Stimulated activated CD8-positive, alpha-beta memory T cell treated with anti-CD3 and anti-CD28 coated beads, Interleukin-2, amount 100 ng/mL, for 1 hour (primary cell): ENCODE data around the gene NME4.
"Not testable (repeated sequence)": the region's sequence is repeated elsewhere in the genome, so short reads cannot be mapped to it uniquely, and the experiment has no call there.

Experiments used
- DNase-seq, 2 donors: peaks; one replicate each; pipeline ENCODE4 v3.0.0-alpha.2; 2020; ENCODE audit warnings: low read depth in 2 of 2

Gene NME4

DNA sequence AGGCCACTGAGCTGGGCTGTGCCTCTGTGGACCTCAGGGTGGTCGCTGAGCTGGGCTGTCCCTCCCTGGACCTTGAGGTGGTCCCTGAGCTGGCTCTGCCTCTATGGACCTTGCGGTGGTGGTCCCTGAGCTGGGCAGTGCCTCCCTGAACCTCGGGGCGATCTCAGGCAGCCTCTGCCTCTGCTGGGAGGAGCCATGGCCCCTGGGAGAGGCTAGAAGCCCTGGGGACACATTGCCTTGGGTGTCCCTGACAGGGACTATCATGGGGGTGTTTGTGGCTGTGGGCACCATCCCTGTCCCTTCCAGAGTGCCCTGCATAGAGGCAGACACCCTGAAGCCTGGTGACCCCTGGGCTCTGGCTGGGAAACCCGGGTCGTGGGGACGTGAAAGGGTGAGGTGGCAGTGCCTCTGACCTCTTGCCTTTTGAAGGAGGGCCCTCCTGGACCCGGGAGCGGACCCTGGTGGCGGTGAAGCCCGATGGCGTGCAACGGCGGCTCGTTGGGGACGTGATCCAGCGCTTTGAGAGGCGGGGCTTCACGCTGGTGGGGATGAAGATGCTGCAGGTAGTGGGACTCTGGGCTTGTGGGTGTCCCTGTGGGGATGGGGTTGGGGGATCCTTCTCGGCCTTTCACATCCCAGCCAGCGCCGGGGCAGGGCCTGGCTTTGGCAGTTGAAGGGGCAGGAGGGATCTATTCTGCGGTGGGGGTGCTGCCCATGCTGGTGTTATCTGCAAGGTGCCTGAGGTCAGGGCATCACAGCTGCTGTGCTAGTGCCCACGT, 1.8 kb downstream of the NME4 start:
- DNase-seq = no peak

DNA sequence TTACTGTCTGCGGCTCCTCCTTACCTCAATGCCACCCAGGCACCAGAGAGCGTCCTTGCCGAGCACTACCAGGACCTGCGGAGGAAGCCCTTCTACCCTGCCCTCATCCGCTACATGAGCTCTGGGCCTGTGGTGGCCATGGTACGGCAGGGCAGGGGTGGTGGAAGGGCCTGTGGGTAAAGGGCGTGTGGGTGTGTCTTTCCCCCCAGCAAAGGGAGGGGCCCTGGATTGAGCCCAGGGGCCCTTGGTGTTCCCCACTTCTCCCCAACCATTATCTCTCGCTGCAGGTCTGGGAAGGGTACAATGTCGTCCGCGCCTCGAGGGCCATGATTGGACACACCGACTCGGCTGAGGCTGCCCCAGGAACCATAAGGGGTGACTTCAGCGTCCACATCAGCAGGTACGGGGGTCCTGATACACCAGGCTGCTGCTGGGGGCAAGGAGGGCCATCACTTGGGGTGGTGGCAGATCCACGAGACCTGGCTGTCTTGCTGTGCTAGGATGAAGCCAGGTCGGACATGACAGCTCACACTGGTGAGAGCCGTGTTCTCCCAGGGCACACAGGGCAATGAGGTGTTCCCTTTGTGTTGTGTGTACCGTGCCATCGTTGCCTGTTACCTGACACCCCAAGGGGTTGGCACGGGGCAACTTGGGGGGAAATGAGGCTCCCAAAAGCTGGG, 2.5 kb downstream of the NME4 start:
- no peak for DNase-seq

DNA sequence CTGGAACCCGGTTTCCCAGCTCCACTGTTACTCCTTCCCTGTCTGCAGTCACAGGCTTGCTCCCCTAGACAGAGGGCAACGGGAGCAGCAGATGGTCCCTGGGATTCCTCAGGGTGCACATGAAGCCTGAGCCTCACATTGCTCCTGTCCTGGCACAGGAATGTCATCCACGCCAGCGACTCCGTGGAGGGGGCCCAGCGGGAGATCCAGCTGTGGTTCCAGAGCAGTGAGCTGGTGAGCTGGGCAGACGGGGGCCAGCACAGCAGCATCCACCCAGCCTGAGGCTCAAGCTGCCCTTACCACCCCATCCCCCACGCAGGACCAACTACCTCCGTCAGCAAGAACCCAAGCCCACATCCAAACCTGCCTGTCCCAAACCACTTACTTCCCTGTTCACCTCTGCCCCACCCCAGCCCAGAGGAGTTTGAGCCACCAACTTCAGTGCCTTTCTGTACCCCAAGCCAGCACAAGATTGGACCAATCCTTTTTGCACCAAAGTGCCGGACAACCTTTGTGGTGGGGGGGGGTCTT, 3.1 kb downstream of the NME4 start:
- no peak for DNase-seq

DNA sequence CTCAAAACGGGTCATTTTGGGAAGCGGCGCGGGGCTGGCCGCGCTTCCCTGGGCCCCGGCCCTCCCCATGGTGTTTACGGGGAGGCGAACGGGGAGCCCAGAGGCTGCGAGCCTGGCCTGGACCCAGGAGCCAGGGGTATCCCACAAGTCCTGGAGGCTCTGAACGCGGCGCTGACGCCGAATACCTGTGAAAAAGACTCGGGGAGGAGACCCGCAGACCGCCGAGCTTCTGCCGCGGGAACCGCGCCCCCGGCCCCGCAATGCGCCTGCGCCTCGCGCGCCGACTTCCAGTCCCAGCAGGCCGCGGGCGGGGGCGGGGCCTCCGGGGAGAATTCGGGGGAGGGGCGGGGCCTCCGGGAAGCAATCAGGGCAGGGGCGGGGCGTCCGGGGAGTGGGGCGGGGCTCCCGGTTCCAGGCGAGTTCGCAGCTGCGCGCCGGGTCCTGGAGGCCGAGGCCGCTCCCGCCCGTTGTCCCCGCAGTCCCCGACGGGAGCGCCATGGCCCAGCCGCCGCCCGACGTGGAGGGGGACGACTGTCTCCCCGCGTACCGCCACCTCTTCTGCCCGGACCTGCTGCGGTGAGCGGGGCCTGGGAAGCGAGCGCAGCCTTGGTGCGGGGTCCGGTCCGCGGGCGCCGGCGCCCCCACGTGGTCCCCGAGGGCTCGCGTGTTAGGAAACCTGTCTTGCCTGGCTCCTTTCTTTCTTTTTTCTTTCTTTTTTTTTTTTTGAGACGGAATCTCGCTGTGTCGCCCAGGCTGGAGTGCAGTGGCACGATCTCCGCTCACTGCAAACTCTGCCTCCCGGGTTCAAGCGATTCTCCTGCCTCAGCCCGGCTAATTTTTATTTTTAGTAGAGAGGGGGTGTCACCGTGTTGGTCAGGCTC, 4.7 kb downstream of the NME4 start, which contains the start of gene DECR2:
TSS of gene DECR2 (plus strand) at position 418 of the 881 bp plus-strand sequence. CDS start at position 497, 79 bp downstream.
- DNase-seq = peak; percentile 99

DNA sequence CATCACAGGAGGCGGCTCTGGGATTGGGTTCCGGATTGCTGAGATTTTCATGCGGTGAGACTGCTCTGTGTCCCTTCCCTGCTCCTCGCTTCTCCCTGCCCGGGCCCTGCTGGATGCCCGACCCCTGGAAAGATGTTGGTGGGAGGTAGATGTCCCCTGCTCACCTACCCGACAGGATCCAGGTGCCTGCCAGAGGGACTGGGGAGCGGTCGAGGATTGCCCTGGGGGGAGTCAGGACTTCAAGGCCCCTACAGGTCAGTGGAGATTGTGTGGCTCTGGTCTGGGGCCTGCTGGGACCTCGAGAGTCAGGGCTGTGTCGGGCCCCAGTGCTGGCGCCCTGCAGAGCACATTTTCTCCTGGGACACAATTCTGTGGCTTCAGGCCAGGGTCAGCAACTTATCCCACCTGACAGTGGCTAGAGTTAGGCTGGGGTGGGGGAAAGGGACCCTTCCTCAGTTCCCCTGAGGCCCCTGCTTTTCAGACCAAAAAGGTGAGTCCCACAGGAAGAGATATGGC, 8.0 kb downstream of the NME4 start:
- no peak for DNase-seq

DNA sequence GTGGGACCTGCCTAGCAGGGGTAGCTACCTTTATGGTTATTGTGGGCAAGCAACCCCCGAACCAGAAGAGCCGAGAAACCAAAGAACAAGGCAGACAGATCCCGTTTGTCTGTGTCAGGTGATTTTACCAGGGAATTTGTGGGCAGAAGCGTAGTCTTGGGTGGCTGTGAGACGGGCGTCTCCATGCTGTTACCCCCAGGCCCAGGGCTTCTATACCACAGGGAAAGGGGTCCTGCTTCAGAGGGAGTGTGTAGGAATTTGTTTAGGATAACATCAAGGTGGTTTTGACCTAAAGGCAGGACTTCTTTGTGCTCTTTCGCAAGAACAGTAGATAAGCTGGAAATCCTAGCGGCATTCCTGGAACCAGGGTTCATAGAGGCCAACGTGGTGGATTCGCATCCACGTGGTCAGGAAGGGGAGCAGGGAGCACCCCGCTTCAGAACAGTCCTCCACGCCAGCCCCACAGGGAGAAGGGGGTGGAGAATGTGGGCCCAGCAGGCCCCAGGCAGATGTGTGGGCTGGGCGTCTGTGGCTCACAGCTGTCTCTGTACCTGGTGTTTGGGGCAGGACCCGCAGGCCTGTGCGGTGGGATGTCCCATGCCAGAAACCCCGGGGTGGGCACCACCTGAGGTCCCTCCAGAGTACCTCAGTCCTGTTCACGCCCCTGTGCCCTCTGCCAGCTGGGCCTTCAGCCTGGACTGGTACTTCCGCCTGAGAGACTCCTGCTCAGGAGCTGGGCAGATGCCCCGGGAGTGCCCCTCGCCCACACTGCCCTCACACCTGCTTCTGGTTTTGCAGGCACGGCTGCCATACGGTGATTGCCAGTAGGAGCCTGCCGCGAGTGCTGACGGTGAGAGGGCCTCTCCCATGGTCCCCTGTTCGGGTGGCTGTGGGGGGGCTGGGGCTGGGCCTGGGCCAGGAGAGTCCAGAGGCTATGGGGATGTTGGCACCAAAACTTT, 8.8 kb downstream of the NME4 start:
- DNase-seq = no peak

DNA sequence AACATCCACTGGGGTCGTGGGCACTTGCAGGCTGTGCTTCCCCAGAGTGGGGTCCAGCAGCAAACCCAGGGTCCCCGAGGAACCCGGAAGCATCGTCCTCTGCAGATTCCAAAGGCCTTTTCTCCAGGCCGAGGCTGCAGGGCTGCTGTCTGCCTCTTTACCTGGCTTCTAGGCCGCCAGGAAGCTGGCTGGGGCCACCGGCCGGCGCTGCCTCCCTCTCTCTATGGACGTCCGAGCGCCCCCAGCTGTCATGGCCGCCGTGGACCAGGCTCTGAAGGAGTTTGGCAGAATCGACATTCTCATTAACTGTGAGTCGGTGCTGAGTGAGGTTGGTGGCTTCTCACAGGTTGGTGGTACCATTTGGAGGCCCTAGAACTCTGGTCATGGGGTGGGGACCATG, 10.3 kb downstream of the NME4 start:
- DNase-seq = no peak

DNA sequence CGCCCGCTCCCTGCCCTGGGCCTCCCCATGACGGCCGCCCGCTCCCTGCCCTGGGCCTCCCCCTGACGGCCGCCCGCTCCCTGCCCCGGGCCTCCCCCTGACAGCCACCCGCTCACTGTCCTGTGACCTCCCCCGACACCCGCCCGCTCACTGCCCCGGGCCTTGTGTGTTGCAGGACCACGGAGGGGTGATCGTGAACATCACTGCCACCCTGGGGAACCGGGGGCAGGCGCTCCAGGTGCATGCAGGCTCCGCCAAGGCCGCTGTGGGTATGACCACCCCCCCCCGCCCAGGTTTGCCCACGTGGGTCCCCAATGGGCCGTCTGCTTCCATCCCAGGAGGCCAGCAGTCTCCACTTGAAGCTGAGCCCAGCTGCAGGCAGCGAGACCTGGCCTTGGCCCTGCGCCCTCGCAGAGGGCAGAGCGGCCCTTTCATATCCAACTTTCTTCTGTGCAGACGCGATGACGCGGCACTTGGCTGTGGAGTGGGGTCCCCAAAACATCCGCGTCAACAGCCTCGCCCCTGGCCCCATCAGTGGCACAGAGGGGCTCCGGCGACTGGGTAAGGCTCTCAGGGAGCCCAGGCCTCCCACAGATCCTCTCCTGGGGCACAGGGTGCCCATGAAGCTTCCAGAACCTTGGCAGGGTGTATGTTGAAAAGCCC, 13.6 kb downstream of the NME4 start:
- no peak for DNase-seq

DNA sequence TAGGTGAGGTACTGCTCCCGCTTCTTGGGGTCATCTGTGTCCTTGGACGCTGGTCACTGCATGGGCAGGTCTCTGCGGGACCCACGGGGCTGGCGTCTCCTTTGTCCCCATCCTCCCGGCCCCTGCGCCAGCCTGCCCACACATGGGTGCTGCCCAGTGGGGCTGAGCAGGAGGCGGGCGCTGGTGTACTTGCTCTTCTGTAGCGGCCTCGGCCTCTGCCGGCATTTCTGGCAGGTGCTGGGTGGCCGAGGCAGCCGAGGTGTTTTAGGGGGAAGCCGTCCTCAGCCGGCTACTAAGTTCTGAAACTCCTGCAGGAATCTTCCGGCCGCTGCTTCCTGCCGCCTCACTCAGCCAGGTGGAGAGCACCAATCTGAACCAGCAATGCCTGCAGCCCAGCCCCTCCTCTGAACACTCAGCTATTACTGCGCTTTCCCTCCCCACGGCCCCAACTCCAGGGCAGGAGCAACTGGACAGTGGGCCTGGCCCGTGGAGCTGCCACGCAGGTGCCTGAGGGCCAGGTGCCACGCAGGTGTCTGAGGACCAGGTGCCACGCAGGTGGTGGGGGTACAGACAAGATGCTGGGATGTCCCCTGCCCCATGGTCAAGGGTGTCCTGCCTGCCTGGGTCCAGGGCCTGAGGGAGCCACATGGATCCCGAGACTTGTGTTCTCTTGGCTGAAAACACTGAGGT, 14.7 kb downstream of the NME4 start:
- no peak for DNase-seq

DNA sequence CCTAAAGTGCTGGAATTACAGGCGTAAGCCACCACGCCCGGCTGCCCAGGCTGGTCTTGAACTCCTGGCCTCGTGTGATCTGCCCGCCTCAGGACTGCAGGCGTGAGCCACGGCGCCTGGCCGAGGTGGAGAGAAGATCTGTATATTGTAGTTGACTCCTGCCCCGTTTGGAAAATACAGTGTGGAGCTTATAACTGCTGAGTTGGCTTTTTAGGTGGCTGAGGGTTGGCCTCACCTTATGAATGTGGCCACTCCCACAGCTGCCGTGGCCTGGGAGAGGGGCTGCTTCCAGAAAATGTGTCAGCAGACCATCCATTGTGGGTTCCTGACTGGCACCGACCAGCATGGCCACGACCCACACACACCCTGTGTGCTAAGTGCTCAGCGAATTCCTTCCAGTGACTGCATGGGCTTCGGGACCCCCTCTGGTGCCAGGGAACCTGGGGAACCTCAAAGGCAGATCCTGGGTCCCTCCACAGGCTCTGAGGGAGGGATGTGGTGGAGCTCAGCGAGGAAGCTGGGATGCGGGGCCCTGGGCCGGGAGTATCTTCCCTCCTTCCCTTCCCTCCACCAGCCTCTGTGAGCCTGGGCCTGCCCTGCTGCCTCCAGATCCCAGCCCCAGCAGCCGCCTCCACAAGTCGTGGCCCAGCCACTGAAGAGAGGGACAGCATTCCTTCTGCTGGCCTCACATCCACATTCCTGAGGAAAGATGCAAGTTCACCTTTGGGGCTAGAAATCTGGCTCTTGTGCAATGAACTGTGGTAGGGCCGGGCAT, 17.6 kb downstream of the NME4 start:
- DNase-seq = no peak

DNA sequence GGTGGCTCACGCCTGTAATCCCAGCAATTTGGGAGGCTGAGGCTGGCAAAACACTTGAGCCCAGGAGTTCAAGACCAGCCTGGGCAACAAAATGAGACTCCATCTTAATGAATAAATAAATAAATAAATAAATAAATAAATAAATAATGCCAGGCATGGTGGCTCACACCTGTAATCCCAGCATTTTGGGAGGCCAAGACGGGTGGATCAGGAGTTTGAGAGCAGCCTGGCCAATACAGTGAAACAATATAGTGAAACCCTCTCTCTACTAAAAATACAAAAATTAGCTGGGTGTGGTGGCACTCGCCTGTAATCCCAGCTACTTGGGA, 18.1 kb downstream of the NME4 start:
- DNase-seq = not testable (repeated sequence)

DNA sequence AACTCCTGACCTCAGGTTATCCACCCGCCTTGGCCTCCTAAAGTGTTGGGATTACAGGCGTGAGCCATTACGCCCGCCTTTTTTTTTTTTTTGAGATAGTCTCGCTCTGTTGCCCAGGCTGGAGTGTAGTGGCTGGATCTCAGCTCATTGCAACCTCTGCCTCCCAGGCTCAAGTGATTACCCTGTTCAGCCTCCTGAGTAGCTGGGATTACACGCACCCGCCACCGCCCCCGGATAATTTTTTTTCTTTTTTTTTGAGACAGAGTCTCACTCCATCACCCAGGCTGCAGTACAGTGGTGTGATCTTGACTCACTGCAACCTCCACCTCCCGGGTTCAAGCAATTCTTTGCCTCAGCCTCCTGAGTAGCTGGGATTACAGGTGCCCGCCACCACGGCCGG, 25.2 kb downstream of the NME4 start:
- not testable (repeated sequence) for DNase-seq

DNA sequence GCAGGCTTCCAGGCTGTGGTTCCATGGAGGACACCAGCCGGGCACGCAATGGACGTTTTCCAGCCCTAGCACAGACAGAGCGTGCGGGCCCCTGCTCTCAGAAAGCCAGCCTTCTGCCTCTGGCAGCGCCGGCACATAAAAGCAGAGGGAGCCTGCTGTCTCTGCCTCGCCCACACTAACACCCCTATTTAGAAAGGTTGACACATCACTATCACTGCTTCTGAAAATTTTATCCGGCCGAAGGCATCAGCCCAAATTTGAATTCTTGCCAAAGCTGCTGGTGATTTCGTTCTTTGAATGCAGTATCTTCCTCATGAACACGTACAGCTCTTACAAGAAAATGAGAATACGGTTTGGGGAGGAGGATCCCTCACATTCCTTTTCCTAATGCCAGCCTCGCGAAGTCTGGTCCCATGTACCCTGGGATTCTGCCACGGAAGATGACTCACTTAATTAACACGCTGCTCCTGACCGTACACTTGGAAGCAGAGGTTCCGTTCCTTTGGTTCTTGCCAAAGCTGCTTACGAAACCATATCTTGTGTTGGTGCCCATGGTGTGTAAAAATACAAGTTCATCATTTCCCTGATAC, 27.1 kb downstream of the NME4 start:
- no peak for DNase-seq

DNA sequence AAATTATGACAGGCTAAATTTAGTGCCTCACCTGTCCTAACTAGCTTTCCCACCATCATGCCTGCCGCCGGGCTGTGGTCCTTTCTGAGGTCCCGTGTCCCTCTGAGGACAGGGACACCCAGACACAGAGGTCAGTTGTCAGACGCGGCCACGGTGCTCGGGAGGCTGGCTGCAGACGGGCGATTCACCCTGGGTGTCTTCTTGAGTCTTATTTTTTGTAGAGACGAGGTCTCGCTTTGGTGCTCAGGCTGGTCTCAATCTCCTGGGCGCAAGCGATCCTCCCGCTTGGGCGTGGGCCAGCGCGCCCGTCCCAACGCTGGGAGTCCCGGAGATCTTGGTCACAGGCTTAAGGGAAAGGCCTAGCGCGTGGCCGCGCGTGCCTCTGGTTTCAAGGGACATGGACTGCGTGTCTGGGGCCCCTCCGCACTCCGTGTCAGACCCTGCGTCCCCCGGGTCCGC, 27.7 kb downstream of the NME4 start:
- DNase-seq = no peak

DNA sequence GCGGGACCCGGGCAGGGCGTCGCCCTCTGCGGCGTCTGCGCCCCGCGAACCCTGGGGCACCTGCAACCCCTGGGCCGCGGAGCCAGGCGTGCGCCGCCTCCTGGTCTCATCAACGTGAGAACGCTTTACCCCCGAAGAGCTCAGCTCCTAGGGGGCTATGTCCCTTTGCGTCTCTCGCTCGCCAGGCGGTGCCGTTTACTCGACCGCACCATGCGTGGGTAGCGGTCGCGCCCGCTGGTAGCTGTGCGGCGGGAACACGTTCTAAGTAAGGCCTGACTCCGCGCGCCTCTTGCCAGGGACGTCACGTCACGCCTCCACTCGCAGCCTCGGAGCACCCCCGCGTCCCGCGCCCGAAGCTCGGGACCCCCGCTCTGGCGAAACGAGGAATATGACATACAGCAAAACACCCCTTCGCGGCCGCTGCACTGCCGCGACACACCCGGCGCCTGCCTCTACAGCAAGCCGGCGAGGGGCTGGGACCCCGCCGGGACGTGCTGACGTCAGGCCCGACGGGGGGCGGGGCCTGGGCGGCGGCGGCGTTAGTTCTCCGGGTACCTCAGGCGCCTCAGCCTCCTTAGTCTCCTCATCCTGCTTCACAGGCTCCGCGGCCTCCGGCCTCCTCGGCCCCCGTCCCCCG, 28.2 kb downstream of the NME4 start, which contains the start of gene RAB11FIP3:
TSS of gene RAB11FIP3 (plus strand) at position 568 of the 637 bp plus-strand sequence. CDS start 358 bp downstream, outside the sequence.
- DNase-seq = peak; percentile 68 to 69

DNA sequence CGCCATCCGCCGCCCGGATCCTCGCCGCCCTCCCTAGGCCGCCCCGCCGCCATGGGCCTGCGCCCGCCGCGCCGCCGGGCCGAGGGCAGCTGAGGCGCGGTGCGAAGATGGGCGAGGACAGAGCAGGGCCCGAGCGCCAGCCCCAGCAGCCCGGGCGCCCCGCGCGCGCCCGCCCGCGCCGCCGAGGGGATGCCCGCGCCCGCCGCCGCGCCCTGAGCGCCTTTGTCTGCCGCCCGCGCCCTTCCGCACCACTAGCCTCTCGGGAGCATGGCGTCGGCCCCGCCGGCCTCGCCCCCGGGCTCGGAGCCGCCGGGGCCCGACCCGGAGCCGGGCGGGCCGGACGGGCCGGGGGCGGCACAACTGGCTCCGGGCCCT, 28.7 kb downstream of the NME4 start:
- DNase-seq = no peak

DNA sequence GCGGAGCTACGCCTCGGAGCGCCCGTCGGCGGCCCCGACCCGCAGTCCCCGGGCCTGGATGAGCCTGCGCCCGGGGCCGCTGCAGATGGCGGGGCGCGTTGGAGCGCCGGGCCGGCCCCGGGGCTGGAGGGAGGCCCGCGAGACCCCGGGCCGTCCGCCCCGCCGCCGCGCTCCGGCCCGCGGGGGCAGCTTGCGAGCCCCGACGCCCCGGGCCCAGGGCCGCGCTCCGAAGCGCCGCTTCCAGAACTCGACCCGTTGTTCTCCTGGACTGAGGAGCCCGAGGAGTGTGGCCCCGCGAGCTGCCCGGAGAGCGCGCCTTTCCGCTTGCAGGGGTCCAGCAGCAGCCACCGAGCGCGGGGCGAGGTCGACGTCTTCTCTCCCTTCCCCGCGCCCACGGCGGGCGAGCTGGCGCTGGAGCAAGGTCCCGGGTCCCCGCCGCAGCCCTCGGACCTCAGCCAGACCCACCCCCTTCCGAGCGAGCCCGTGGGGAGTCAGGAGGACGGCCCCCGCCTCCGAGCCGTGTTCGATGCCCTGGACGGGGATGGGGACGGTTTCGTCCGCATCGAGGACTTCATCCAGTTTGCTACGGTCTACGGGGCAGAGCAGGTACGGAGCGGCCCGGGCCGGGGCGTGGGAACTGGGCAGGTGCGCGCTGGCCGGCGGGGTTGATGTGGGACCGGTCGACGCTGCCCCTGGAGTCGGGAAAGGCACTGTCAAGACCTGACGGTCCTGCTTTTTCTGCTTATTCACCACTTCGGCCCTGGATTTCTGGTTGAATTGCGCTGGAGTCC, 29.3 kb downstream of the NME4 start:
- no peak for DNase-seq
